SKM-1 (cell line): Measurements from ENCODE around the gene TMEM222.
"Not testable (repeated sequence)": the region's sequence is repeated elsewhere in the genome, so short reads cannot be mapped to it uniquely, and the experiment has no call there.

Experiments used
- DNase-seq: peaks from one replicate; lab custom pipeline; 2025; ENCODE audit not compliant: unreplicated experiment; lab: John Stamatoyannopoulos, UW

TMEM222 gene

GRCh38 chr1:27377760-27378495 lies 56.0 kb downstream of the TMEM222 start:
- DNase-seq: no peak

GRCh38 chr1:27379564-27380122 lies 57.7 kb downstream of the TMEM222 start:
- no peak for DNase-seq

GRCh38 chr1:27380224-27380623 lies 58.3 kb downstream of the TMEM222 start:
- no peak for DNase-seq

GRCh38 chr1:27380766-27381733 lies 59.1 kb downstream of the TMEM222 start:
- no peak for DNase-seq

- DNase-seq: no peak
Observed at GRCh38 chr1:27381969-27382762, 60.2 kb downstream of the TMEM222 start.

- no peak for DNase-seq
Observed at GRCh38 chr1:27383039-27383605, 61.2 kb downstream of the TMEM222 start, which contains the start of gene CD164L2. TSS of gene CD164L2 (minus strand) at chr1:27383333. CDS start at chr1:27383239, 94 bp downstream.

- DNase-seq: no peak
Observed at GRCh38 chr1:27383661-27384060, 61.7 kb downstream of the TMEM222 start.

GRCh38 chr1:27384797-27385196 lies 62.8 kb downstream of the TMEM222 start:
- DNase-seq: not testable (repeated sequence)
